ENCODE data around the gene TULP3.

Gene TULP3

GRCh38 chr12:2977776-2978175 lies 87.1 kb downstream of the TULP3 start:
- DNase-seq = no peak

GRCh38 chr12:2979806-2980205 lies 89.1 kb downstream of the TULP3 start:
- no peak for DNase-seq

GRCh38 chr12:2980630-2981029 lies 89.9 kb downstream of the TULP3 start:
- no peak for DNase-seq

GRCh38 chr12:2982361-2982760 lies 91.7 kb downstream of the TULP3 start:
- DNase-seq = no peak

- DNase-seq = no peak
Observed at GRCh38 chr12:2984249-2984648, 93.6 kb downstream of the TULP3 start.

- DNase-seq = no peak
Observed at GRCh38 chr12:2984698-2985097, 94.0 kb downstream of the TULP3 start.

GRCh38 chr12:2986876-2987275 lies 96.2 kb downstream of the TULP3 start:
- no peak for DNase-seq

- no peak for DNase-seq
Observed at GRCh38 chr12:2988494-2988893, 97.8 kb downstream of the TULP3 start.
